ENCODE measurements around the gene TFPI. TPM values are rescaled to one million over a fixed set of nuclear protein-coding genes. Genes with fewer than 3 reads are reported as not detected.

Gene TFPI
- polyA plus RNA-seq, 2 of the 4 experiments (the other 2 are of a cell fraction): 14.3 to 104 TPM

GRCh38 chr2:187506416-187506815, 47.8 kb downstream of the TFPI start:
- POLR2A ChIA-PET: no interaction called here

DNA sequence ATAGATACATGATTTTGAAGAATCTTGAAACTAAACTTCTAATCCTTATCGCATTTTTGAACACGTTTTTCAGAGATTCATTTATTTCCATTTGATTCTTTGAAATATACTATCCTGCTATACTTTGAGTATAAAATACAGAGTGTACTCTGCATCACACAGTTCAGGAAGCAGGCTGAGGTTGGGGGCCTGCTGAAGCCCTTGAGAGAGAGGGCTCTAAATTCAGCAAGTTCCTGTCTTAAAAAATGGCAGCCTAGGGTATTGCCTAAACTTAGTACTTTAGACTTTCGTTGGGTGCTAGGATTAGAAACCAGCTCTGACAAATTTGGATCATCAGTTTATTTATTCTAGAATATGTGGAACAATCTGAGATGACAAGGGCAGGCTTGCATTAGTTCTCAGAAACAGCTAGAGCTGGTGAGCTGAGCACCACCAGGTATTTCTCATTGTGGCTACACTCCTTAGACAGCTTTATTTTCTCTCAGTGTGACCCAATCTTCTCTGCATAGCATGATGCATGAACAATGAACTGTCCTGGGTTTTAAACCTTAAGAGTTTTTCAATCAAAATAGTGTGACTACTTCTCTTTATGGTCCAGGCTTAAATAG, 49.1 kb downstream of the TFPI start:
- no peak for ATAC-seq
- Histone ChIP-seq H3K27ac (peak overlapping the region; percentile 15 to 22; a peak in 3 of 6 replicates), H3K4me3 (no peak overlapping the region), H3K9me3 (peaks cover 18% of the 10 kb centered on the region), H3K4me2 (no peak overlapping the region), H3K4me1 (peaks cover 43% of the 10 kb centered on the region)
- POLR2A ChIA-PET: no interaction called here
- WGBS (ENCODE audit: missing lambda C conversion rate): 80% methylated on average over 3 of the region's 3 CpGs
- no peak for DNase-seq (ENCODE audit: low read depth in 1 of 2, low spot score in 1 of 2)
- CTCF ChIA-PET: interaction anchor here (1.5 to 2.0 kb wide), 2 partner anchors 75 to 76 kb away, joined by 6 to 7 read pairs; no protein-coding TSS in a partner anchor
- no peak for FAIRE-seq
- TF ChIP-seq ZFP36 (IDR thresholded peaks at IDR 0.05; ENCODE audit: borderline replicate concordance, partially characterized antibody) (no peak), CHD4 (IDR thresholded peaks at IDR 0.05; ENCODE audit: borderline replicate concordance) (no peak), HEYL (CRISPR knock-in tag; IDR thresholded peaks at IDR 0.05) (no peak), ESRRA (IDR thresholded peaks at IDR 0.05; ENCODE audit: borderline replicate concordance, low read length) (no peak), EHF (CRISPR knock-in tag; IDR thresholded peaks at IDR 0.05) (no peak), SREBF2 (IDR thresholded peaks at IDR 0.05) (no peak), GATA3 (IDR thresholded peaks at IDR 0.05; ENCODE audit: borderline replicate concordance) (no peak), JUN (IDR thresholded peaks at IDR 0.05) (no peak), EHMT2 (IDR thresholded peaks at IDR 0.05; ENCODE audit: low read depth) (no peak), ZSCAN20 (CRISPR knock-in tag; IDR thresholded peaks at IDR 0.05) (no peak), CTCF (IDR thresholded peaks at IDR 0.05) (no peak), RARB (CRISPR knock-in tag; IDR thresholded peaks at IDR 0.05) (no peak), FOSL2 (IDR thresholded peaks at IDR 0.05) (no peak), FOSL2 (CRISPR knock-in tag; IDR thresholded peaks at IDR 0.05) (no peak), RAD21 (conservative IDR thresholded peaks at IDR 0.05 in 1 of 2, IDR thresholded peaks at IDR 0.05 in 1 of 2) (no peak), EP300 (IDR thresholded peaks at IDR 0.05) (no peak)
- TF ChIP-seq, protein P1, sequence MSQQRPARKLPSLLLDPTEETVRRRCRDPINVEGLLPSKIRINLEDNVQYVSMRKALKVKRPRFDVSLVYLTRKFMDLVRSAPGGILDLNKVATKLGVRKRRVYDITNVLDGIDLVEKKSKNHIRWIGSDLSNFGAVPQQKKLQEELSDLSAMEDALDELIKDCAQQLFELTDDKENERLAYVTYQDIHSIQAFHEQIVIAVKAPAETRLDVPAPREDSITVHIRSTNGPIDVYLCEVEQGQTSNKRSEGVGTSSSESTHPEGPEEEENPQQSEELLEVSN (IDR thresholded peaks at IDR 0.05; ENCODE audit: borderline replicate concordance, low read depth): no peak
- TF ChIP-seq, protein P2, sequence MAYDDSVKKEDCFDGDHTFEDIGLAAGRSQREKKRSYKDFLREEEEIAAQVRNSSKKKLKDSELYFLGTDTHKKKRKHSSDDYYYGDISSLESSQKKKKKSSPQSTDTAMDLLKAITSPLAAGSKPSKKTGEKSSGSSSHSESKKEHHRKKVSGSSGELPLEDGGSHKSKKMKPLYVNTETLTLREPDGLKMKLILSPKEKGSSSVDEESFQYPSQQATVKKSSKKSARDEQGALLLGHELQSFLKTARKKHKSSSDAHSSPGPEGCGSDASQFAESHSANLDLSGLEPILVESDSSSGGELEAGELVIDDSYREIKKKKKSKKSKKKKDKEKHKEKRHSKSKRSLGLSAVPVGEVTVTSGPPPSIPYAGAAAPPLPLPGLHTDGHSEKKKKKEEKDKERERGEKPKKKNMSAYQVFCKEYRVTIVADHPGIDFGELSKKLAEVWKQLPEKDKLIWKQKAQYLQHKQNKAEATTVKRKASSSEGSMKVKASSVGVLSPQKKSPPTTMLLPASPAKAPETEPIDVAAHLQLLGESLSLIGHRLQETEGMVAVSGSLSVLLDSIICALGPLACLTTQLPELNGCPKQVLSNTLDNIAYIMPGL (CRISPR knock-in tag; IDR thresholded peaks at IDR 0.05; ENCODE audit: borderline replicate concordance): no peak

More at GRCh38 chr2:187506416-187506815, 47.8 kb downstream of the TFPI start:
- Histone ChIP-seq H3K4me2 (no peak overlapping the region), H3K4me3 (no peak overlapping the region), H3K4me1 (peaks cover 33% of the 10 kb centered on the region), H3K9me3 (peaks cover 24% of the 10 kb centered on the region), H3K27ac (no peak overlapping the region)
- CTCF ChIA-PET: interaction anchor here (1.5 to 2.0 kb wide), 2 partner anchors 73 to 75 kb away, joined by 6 to 7 read pairs; no protein-coding TSS in a partner anchor
- WGBS (ENCODE audit: missing lambda C conversion rate): 85% methylated on average over 3 of the region's 3 CpGs
- DNase-seq (ENCODE audit: low read depth in 1 of 2, low spot score in 1 of 2) (no peak), FAIRE-seq (no peak), ATAC-seq (no peak)
- TF ChIP-seq PBX3 (IDR thresholded peaks at IDR 0.05): no peak
- TF ChIP-seq MAFK (IDR thresholded peaks at IDR 0.05; ENCODE audit: partially characterized antibody): peak; percentile 49
- TF ChIP-seq FOSB (CRISPR knock-in tag; IDR thresholded peaks at IDR 0.05): no peak

Measured in A549 (cell line).